GM12874 (cell line): ENCODE data around the gene KCNQ1.

Source experiments
- CTCF ChIP-seq: IDR thresholded peaks from 2 replicates; pipeline ENCODE4 v1.5.1; 2011; ENCODE audit warnings: low read depth, mild to moderate bottlenecking, control low read depth, low read length, moderate library complexity; ENCODE audit not compliant: insufficient read depth

KCNQ1 gene

GRCh38 chr11:2702771-2703362, 258.1 kb downstream of the KCNQ1 start:
- no peak for TF ChIP-seq CTCF

DNA sequence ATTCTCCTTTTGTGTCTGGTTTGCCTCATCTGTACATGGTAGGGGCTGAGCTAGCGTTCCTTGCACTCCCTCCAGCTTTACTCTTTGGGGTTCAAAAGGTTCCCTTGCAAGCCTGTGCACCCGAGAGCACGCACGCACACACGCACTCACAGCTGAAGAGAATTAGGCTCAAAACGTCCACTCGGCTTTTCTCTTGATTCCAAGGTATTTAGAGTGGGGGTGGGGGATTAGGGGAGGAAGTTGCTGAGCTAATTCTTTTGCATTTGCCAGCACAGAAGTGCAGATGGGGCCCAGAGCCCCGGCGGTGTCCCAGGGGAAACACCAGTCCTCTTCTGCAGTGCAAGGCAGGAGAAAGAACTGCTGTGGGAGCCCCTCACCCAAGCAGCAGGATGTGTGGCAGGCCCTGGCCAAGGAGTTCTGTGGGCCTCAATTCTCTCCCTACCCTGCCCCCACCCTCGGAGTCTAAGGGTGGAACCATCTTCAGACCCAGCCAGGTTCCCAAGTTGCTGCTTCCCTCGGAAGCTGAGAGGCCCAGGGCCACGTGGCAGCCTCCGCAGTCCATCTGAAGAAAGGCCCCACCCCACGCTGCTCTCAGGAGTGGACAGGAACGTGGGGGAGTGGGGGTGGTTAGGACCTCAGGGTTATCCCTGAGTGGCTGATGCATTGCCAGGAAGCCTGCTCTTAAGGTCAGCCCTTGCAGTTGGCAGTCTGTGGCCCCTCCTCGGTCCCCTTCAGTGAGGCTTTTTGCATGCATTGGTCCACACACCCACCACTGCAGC, 258.7 kb downstream of the KCNQ1 start:
- TF ChIP-seq CTCF, result no peak

DNA sequence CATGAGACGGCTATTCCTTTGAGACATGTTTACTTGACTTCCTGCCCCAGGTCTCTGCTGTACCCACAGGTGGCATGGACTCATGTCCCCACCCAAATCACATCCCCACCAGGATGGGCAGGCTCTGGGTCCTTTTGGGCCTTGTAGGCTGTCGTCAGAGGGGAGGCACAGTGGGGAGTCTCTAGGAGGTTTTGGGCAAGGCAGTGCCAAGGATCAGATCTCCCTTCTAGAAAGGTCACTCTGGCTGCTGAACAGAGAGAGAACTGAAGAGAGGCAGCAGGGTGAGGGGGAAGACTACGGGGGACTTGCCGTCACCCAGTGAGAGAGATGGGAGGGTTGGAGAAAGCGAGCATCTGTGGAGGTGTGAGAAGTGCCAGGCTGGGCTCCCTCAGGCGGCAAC, 259.5 kb downstream of the KCNQ1 start:
- TF ChIP-seq CTCF, result no peak

DNA sequence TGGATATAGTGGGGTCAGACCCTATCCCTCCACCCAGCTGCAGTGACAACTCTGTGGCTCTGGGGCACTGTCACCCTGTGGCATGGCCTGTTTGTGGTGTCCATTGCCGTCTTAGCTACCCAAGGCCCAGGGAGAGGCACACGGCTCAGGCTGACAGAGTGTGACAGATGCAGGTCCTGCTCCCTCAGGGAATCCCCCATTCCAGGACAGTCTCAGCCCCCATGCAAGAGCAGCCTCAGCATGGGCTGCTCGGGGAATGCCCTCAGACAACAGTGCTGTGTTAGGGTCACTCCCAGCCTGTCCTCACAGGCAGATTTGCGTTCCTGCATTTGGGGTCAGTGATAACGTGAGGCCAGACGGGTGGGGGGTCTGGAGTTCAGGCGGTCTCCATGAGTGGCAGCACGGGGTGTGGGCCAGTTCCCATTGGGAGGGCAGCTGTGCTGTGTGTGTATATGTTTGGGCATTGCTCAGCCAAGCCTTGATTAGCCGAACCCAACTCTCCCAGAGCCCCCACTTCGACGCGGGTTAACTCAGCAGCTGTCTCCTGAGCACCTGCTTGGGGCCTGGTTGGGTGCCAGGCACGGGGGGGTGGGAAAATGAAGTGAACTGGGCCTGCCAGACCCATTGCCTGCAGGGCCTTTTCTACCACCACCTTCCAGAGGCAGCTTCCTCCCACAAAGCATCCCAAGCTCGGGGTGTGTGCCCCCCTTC, 260.2 kb downstream of the KCNQ1 start:
- no peak for TF ChIP-seq CTCF

DNA sequence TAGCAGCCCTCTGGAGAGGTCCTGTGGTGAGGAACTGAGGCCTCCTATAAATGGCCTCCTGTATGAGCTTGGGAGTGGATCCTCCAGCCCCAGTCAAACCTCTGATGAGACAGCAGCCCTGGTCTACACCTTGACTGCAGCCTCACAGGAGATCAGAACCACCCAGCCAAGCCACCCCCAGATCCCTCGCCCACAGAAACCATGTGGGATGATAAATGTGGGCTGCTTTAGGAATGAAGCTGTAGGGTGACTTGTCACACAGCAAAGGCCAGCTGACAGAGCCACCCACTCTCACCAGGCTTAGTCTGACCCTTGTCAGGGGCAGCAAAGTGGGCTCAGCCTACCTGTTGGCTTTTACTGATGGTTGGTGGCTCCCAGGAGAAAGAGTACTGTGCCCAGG, 261.5 kb downstream of the KCNQ1 start:
- no peak for TF ChIP-seq CTCF

DNA sequence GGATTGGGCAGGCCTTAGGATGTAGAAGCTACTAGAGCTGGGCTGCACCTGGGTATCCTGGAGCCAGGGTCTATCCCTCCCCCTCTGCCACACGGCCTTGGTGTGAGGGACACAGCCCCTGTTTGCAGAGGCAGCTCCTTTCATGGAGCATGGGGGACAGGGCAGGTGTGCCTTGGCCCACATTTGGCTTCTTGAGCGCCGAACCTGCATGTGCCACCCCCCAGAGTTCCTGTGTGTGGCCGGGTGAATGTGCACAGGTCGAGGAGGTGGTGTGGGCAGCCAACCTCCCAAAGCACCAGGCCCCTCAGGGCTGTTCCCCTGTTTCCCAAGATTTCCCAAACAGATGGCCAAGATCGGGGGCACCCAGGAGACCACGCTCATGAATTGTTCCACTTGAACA, 262.9 kb downstream of the KCNQ1 start:
- no peak for TF ChIP-seq CTCF

- no peak for TF ChIP-seq CTCF
Observed at GRCh38 chr11:2708151-2708581, 263.4 kb downstream of the KCNQ1 start.
